WTC11 (cell line): ENCODE results near the gene BRCA1. TPM values are rescaled to one million over a fixed set of nuclear protein-coding genes. Genes with fewer than 3 reads are reported as not detected.
"Not testable (repeated sequence)": the region's sequence is repeated elsewhere in the genome, so short reads cannot be mapped to it uniquely, and the experiment has no call there.

Experiments used
- ATAC-seq: fragments of 200-7000 bp; cut with Tn5 transposase; 2 replicates; pipeline ENCODE4 v1.10.0; 2021; ENCODE audit warnings: mild to moderate bottlenecking, moderate library complexity
- CTCF ChIA-PET: fragments of 300-600 bp; sonication (Branson Sonifier 250); formaldehyde crosslinking; loops from one replicate; lab custom pipeline; 2021; ENCODE audit warnings: antibody characterized with exemption; lab: Charles Lee
- POLR2A ChIA-PET: fragments of 350-600 bp; sonication (Branson Sonifier 250); formaldehyde crosslinking; loops from one replicate; lab custom pipeline; 2021; ENCODE audit warnings: antibody characterized with exemption; lab: Charles Lee
- DNase-seq: peaks from one replicate; pipeline ENCODE4 v3.0.0; 2021; ENCODE audit warnings: low spot score
- H3K27ac Mint-ChIP-seq: 2 replicates; pipeline ENCODE4 v1.8.0; 2021; ENCODE audit warnings: mixed read lengths
- H3K27me3 Mint-ChIP-seq: 2 replicates; pipeline ENCODE4 v1.8.0; 2021; ENCODE audit warnings: low read depth, mild to moderate bottlenecking, moderate library complexity, mixed read lengths
- H3K36me3 Mint-ChIP-seq: 2 replicates; pipeline ENCODE4 v1.8.0; 2021; ENCODE audit warnings: mixed read lengths
- H3K4me1 Mint-ChIP-seq: 2 replicates; pipeline ENCODE4 v1.8.0; 2022; ENCODE audit warnings: mixed read lengths
- H3K4me3 Mint-ChIP-seq: 2 replicates; pipeline ENCODE4 v1.8.0; 2021; ENCODE audit warnings: mild to moderate bottlenecking, moderate library complexity, mixed read lengths
- H3K9me3 Mint-ChIP-seq: 2 replicates; pipeline ENCODE4 v1.8.0; 2021; ENCODE audit warnings: mixed read lengths
- AFF4 ChIP-seq: sonication (generic); formaldehyde crosslinking; IDR thresholded peaks from 2 replicates; pipeline ENCODE4 v1.8.1; 2023; ENCODE audit warnings: mild to moderate bottlenecking, missing genetic modification reagents, borderline replicate concordance
- CBFB ChIP-seq: sonication (generic); formaldehyde crosslinking; IDR thresholded peaks from 2 replicates; pipeline ENCODE4 v1.8.1; 2022; ENCODE audit warnings: mild to moderate bottlenecking, low read depth, missing genetic modification reagents
- E2F4 ChIP-seq: sonication (generic); formaldehyde crosslinking; IDR thresholded peaks from 2 replicates; pipeline ENCODE4 v1.8.1; 2022; ENCODE audit warnings: low read depth, mild to moderate bottlenecking, moderate library complexity, missing genetic modification reagents, borderline replicate concordance
- ERG ChIP-seq: fragments of 250-450 bp; sonication (Bioruptor Pico); IDR thresholded peaks from 2 replicates; pipeline ENCODE4 v1.8.0; 2021; ENCODE audit warnings: mild to moderate bottlenecking
- FOXK1 ChIP-seq: sonication (generic); formaldehyde crosslinking; IDR thresholded peaks from 2 replicates; pipeline ENCODE4 v1.8.0; 2022; ENCODE audit warnings: mild to moderate bottlenecking, moderate library complexity, missing genetic modification reagents
- GABPB1 ChIP-seq: sonication (generic); formaldehyde crosslinking; IDR thresholded peaks from 2 replicates; pipeline ENCODE4 v1.8.1; 2023; ENCODE audit warnings: mild to moderate bottlenecking, missing genetic modification reagents
- IRF2 ChIP-seq: sonication (generic); formaldehyde crosslinking; IDR thresholded peaks from 2 replicates; pipeline ENCODE4 v1.8.0; 2022; ENCODE audit warnings: low read depth, missing genetic modification reagents, borderline replicate concordance
- MYBL2 ChIP-seq: sonication (generic); formaldehyde crosslinking; IDR thresholded peaks from 2 replicates; pipeline ENCODE4 v1.8.1; 2023; ENCODE audit warnings: mild to moderate bottlenecking, moderate library complexity, missing genetic modification reagents
- NFATC4 ChIP-seq: fragments of 250-450 bp; sonication (Bioruptor Pico); IDR thresholded peaks from 2 replicates; pipeline ENCODE4 v1.9.0; 2021; ENCODE audit warnings: mild to moderate bottlenecking
- NFE2L1 ChIP-seq: sonication (generic); formaldehyde crosslinking; IDR thresholded peaks from 2 replicates; pipeline ENCODE4 v1.8.1; 2023; ENCODE audit warnings: missing genetic modification reagents
- NR1H2 ChIP-seq: sonication (generic); formaldehyde crosslinking; IDR thresholded peaks from 2 replicates; pipeline ENCODE4 v1.9.0; 2021; ENCODE audit warnings: mild to moderate bottlenecking, moderate library complexity, missing genetic modification reagents
- OVOL2 ChIP-seq: fragments of 250-450 bp; sonication (Bioruptor Pico); IDR thresholded peaks from 2 replicates; pipeline ENCODE4 v1.9.0; 2021; ENCODE audit warnings: mild to moderate bottlenecking, borderline replicate concordance
- PREB ChIP-seq: sonication (generic); formaldehyde crosslinking; IDR thresholded peaks from 2 replicates; pipeline ENCODE4 v1.8.1; 2022; ENCODE audit warnings: mild to moderate bottlenecking, missing genetic modification reagents, moderate library complexity, borderline replicate concordance
- RORB ChIP-seq: fragments of 250-450 bp; sonication (Bioruptor Pico); IDR thresholded peaks from 2 replicates; pipeline ENCODE4 v1.9.0; 2021; ENCODE audit warnings: mild to moderate bottlenecking
- SMAD4 ChIP-seq: sonication (generic); formaldehyde crosslinking; IDR thresholded peaks from 2 replicates; pipeline ENCODE4 v1.8.0; 2022; ENCODE audit warnings: mild to moderate bottlenecking, missing genetic modification reagents
- TEAD1 ChIP-seq: sonication (generic); formaldehyde crosslinking; IDR thresholded peaks from 2 replicates; pipeline ENCODE4 v1.8.0; 2022; ENCODE audit warnings: mild to moderate bottlenecking, missing genetic modification reagents
- USF2 ChIP-seq: sonication (generic); formaldehyde crosslinking; IDR thresholded peaks from 2 replicates; pipeline ENCODE4 v1.8.1; 2023; ENCODE audit warnings: mild to moderate bottlenecking, missing genetic modification reagents, moderate library complexity
- ZNF396 ChIP-seq: fragments of 250-450 bp; sonication (Bioruptor Pico); IDR thresholded peaks from 2 replicates; pipeline ENCODE4 v1.8.0; 2021; ENCODE audit warnings: mild to moderate bottlenecking, moderate library complexity, borderline replicate concordance
- ZNF423 ChIP-seq: fragments of 250-450 bp; sonication (Bioruptor Pico); IDR thresholded peaks from 2 replicates; pipeline ENCODE4 v2.1.2; 2022; ENCODE audit warnings: mild to moderate bottlenecking, moderate library complexity
- total RNA-seq: library from RNA; stranded (reverse); gene quantifications from 3 replicates; pipeline ENCODE4 v1.2.3, GENCODE V29; 2021
- TF ChIP-seq, protein P1 (sequence below): sonication (generic); formaldehyde crosslinking; IDR thresholded peaks from 2 replicates; pipeline ENCODE4 v1.8.1; 2022; ENCODE audit warnings: missing genetic modification reagents, borderline replicate concordance
- TF ChIP-seq, protein P2 (sequence below): sonication (generic); formaldehyde crosslinking; IDR thresholded peaks from 2 replicates; pipeline ENCODE4 v1.8.1; 2023; ENCODE audit warnings: mild to moderate bottlenecking, missing genetic modification reagents, moderate library complexity

BRCA1 gene
- total RNA-seq, 1 experiment from 2014 or later, result 37.8 TPM

DNA sequence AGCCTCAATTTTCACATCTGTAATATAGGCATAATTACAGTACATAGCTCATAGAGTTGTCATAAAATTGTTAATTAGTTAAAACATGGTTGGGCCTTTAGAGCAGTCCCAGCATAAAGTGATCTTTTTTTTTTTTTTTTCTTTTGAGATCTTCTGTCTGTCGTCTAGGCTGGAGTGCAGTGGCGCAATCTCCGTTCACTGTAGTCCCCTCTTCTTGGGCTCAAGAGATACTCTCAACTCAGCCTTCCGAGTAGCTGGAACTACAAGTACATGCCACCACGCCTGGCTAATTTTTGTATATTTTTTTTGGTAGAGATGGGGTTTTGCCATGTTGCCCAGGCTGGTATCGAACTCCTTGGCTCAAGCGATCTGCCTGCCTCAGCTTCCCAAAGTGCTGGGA lies 69.1 kb downstream of the BRCA1 start:
- H3K36me3 Mint-ChIP-seq, result peaks cover 38% of the 10 kb centered on the region
- no peak overlapping the region for H3K4me3 Mint-ChIP-seq
- TF ChIP-seq AFF4 (CRISPR knock-in tag) (no peak), ERG (CRISPR knock-in tag) (no peak), ZNF396 (CRISPR knock-in tag) (no peak), FOXK1 (CRISPR knock-in tag) (no peak), TEAD1 (no peak), ZNF423 (CRISPR knock-in tag) (no peak), RORB (CRISPR knock-in tag) (no peak), MYBL2 (CRISPR knock-in tag) (no peak), CBFB (CRISPR knock-in tag) (no peak), IRF2 (CRISPR knock-in tag) (no peak), NFATC4 (CRISPR knock-in tag) (no peak), GABPB1 (CRISPR knock-in tag) (no peak), USF2 (CRISPR knock-in tag) (no peak)
- no peak for DNase-seq
- CTCF ChIA-PET, result interaction anchor here (0.9 kb wide), 1 partner anchor 253 kb away, joined by 3 read pairs; no protein-coding TSS in a partner anchor
- H3K27me3 Mint-ChIP-seq, result no peaks in the 10 kb centered on the region
- POLR2A ChIA-PET, result no interaction called here
- no peak for ATAC-seq
- no peak overlapping the region for H3K27ac Mint-ChIP-seq
- H3K4me1 Mint-ChIP-seq, result peaks cover 4% of the 10 kb centered on the region; the same call in 1 of the 2 replicates
- H3K9me3 Mint-ChIP-seq, result no peaks in the 10 kb centered on the region

GRCh38 chr17:43053008-43053407 lies 72.2 kb downstream of the BRCA1 start:
- H3K4me3 Mint-ChIP-seq, H3K9me3 Mint-ChIP-seq, POLR2A ChIA-PET, ATAC-seq, DNase-seq, CTCF ChIA-PET, H3K27ac Mint-ChIP-seq, H3K27me3 Mint-ChIP-seq, H3K4me1 Mint-ChIP-seq: not testable (repeated sequence)
- peaks cover 38% of the 10 kb centered on the region for H3K36me3 Mint-ChIP-seq

- Mint-ChIP-seq H3K9me3 (no peaks in the 10 kb centered on the region), H3K27me3 (no peaks in the 10 kb centered on the region), H3K4me1 (peaks cover 4% of the 10 kb centered on the region; the same call in 1 of the 2 replicates), H3K27ac (no peak overlapping the region), H3K4me3 (no peak overlapping the region), H3K36me3 (peaks cover 40% of the 10 kb centered on the region)
- ATAC-seq (no peak), DNase-seq (no peak)
- POLR2A ChIA-PET, result no interaction called here
- CTCF ChIA-PET, result no interaction called here
- TF ChIP-seq, protein P1, sequence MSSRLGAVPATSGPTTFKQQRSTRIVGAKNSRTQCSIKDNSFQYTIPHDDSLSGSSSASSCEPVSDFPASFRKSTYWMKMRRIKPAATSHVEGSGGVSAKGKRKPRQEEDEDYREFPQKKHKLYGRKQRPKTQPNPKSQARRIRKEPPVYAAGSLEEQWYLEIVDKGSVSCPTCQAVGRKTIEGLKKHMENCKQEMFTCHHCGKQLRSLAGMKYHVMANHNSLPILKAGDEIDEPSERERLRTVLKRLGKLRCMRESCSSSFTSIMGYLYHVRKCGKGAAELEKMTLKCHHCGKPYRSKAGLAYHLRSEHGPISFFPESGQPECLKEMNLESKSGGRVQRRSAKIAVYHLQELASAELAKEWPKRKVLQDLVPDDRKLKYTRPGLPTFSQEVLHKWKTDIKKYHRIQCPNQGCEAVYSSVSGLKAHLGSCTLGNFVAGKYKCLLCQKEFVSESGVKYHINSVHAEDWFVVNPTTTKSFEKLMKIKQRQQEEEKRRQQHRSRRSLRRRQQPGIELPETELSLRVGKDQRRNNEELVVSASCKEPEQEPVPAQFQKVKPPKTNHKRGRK (CRISPR knock-in tag), result no peak
- TF ChIP-seq NFE2L1 (CRISPR knock-in tag) (no peak), GABPB1 (CRISPR knock-in tag) (no peak), TEAD1 (no peak), IRF2 (CRISPR knock-in tag) (no peak), PREB (no peak), E2F4 (CRISPR knock-in tag) (no peak), SMAD4 (CRISPR knock-in tag) (no peak), OVOL2 (CRISPR knock-in tag) (no peak), USF2 (CRISPR knock-in tag) (no peak), NR1H2 (CRISPR knock-in tag) (no peak)
- TF ChIP-seq, protein P2, sequence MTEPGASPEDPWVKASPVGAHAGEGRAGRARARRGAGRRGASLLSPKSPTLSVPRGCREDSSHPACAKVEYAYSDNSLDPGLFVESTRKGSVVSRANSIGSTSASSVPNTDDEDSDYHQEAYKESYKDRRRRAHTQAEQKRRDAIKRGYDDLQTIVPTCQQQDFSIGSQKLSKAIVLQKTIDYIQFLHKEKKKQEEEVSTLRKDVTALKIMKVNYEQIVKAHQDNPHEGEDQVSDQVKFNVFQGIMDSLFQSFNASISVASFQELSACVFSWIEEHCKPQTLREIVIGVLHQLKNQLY (CRISPR knock-in tag), result no peak
These were observed 73.2 kb downstream of the BRCA1 start for GRCh38 chr17:43051969-43052368.
